Chondrocyte (in vitro differentiated cells): Measurements from ENCODE around the gene SLCO4C1. TPM values are rescaled to one million over a fixed set of nuclear protein-coding genes. Genes with fewer than 3 reads are reported as not detected.

Experiments
- DNase-seq: peaks from one replicate; pipeline ENCODE4 v3.0.0; 2021; ENCODE audit warnings: mixed read lengths, low spot score
- H3K27ac Mint-ChIP-seq: one replicate; pipeline ENCODE4 v1.8.0; 2021; ENCODE audit warnings: mild to moderate bottlenecking, moderate library complexity, mixed read lengths; ENCODE audit not compliant: unreplicated experiment
- H3K27me3 Mint-ChIP-seq: 2 replicates; pipeline ENCODE4 v1.8.0; 2021; ENCODE audit warnings: low read depth, mixed read lengths
- H3K36me3 Mint-ChIP-seq: 2 replicates; pipeline ENCODE4 v1.8.0; 2021; ENCODE audit warnings: low read depth, mixed read lengths
- H3K4me1 Mint-ChIP-seq: 2 replicates; pipeline ENCODE4 v1.8.0; 2021; ENCODE audit warnings: low read depth, mild to moderate bottlenecking, mixed read lengths
- H3K4me3 Mint-ChIP-seq: one replicate; pipeline ENCODE4 v1.8.0; 2021; ENCODE audit warnings: mild to moderate bottlenecking, moderate library complexity, mixed read lengths; ENCODE audit not compliant: unreplicated experiment
- H3K9me3 Mint-ChIP-seq: 2 replicates; pipeline ENCODE4 v1.8.0; 2021; ENCODE audit warnings: low read depth, mixed read lengths
- CTCF ChIP-seq: fragments of 200-600 bp; sonication (generic); IDR thresholded peaks from 2 replicates; pipeline ENCODE4 v1.5.0; 2021; ENCODE audit warnings: antibody characterized with exemption, mild to moderate bottlenecking, moderate library complexity
- total RNA-seq: library from RNA; stranded (reverse); gene quantifications from 3 replicates; pipeline ENCODE4 v1.2.1, GENCODE V29; 2021

The SLCO4C1 gene
- total RNA-seq, 1 donor from 2014 or later = 0.15 TPM

GRCh38 chr5:102223542-102224477 is 72.3 kb downstream of the SLCO4C1 start:
- Mint-ChIP-seq H3K36me3 (no peaks in the 10 kb centered on the region), H3K4me1 (no peaks in the 10 kb centered on the region), H3K4me3 (no peak overlapping the region), H3K27me3 (no peaks in the 10 kb centered on the region), H3K9me3 (peaks cover 22% of the 10 kb centered on the region), H3K27ac (no peak overlapping the region)
- peak; percentile 81 for TF ChIP-seq CTCF
- DNase-seq = no peak

GRCh38 chr5:102222772-102223171 is 73.3 kb downstream of the SLCO4C1 start:
- no peaks in the 10 kb centered on the region for H3K36me3 Mint-ChIP-seq
- TF ChIP-seq CTCF = no peak
- no peaks in the 10 kb centered on the region for H3K27me3 Mint-ChIP-seq
- no peak for DNase-seq
- no peaks in the 10 kb centered on the region for H3K4me1 Mint-ChIP-seq
- no peak overlapping the region for H3K27ac Mint-ChIP-seq
- H3K9me3 Mint-ChIP-seq = peaks cover 22% of the 10 kb centered on the region
- H3K4me3 Mint-ChIP-seq = no peak overlapping the region

GRCh38 chr5:102221949-102222348 is 74.1 kb downstream of the SLCO4C1 start:
- H3K4me1 Mint-ChIP-seq = no peaks in the 10 kb centered on the region
- H3K9me3 Mint-ChIP-seq = peaks cover 22% of the 10 kb centered on the region
- no peak for TF ChIP-seq CTCF
- DNase-seq = no peak
- H3K27ac Mint-ChIP-seq = no peak overlapping the region
- no peak overlapping the region for H3K4me3 Mint-ChIP-seq
- no peaks in the 10 kb centered on the region for H3K36me3 Mint-ChIP-seq
- H3K27me3 Mint-ChIP-seq = no peaks in the 10 kb centered on the region

GRCh38 chr5:102218159-102218558 is 77.9 kb downstream of the SLCO4C1 start:
- no peak for DNase-seq
- no peaks in the 10 kb centered on the region for H3K36me3 Mint-ChIP-seq
- H3K27me3 Mint-ChIP-seq = peaks cover 4% of the 10 kb centered on the region
- TF ChIP-seq CTCF = no peak
- peaks cover 22% of the 10 kb centered on the region for H3K9me3 Mint-ChIP-seq
- no peaks in the 10 kb centered on the region for H3K4me1 Mint-ChIP-seq
- H3K4me3 Mint-ChIP-seq = no peak overlapping the region
- no peak overlapping the region for H3K27ac Mint-ChIP-seq

GRCh38 chr5:102216678-102217077 is 79.4 kb downstream of the SLCO4C1 start:
- H3K9me3 Mint-ChIP-seq = peaks cover 15% of the 10 kb centered on the region
- no peak overlapping the region for H3K27ac Mint-ChIP-seq
- no peak for TF ChIP-seq CTCF
- no peak overlapping the region for H3K4me3 Mint-ChIP-seq
- no peak for DNase-seq
- H3K27me3 Mint-ChIP-seq = peaks cover 4% of the 10 kb centered on the region
- H3K4me1 Mint-ChIP-seq = no peaks in the 10 kb centered on the region
- H3K36me3 Mint-ChIP-seq = no peaks in the 10 kb centered on the region
